Amygdala (tissue), 56 donors: ENCODE measurements around the gene STAM2.
"Not testable (repeated sequence)": the region's sequence is repeated elsewhere in the genome, so short reads cannot be mapped to it uniquely, and the experiment has no call there.

Experiments
- DNase-seq, 56 donors: peaks; one replicate each; lab custom pipeline; 2025; lab: John Stamatoyannopoulos, UW

Gene STAM2

GRCh38 chr2:152175368-152176112, at the start of gene STAM2:
Gene STAM2 (minus strand): TSS chr2:152175763. CDS start chr2:152175642, 121 bp downstream.
- DNase-seq, result peak; percentile 40 to 99 (median 91)

DNA sequence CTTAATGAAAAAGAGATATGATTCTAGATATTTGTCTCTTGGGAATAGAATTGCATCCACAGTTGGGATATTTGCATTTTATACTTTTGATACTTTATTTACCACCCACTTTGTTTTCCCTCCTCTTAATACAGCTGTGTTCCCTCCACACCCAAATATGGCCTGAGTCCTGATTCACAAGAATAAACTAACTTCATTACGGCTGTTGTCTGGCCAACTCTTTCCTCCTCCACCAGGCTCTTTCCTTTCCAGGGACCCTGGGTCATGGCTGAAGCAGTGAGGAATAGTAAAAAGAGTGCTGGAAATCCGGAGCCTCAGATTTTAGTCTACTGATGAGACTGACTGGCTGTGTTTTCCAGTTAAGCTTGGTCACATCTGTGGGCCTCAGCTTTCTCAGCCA, 48.4 kb upstream of the STAM2 start:
- DNase-seq, result no peak

- DNase-seq, result peak in 6 of 56 donors; percentile 6 to 37 (median 16)
Measured at GRCh38 chr2:152222975-152223637, 47.5 kb upstream of the STAM2 start.

DNA sequence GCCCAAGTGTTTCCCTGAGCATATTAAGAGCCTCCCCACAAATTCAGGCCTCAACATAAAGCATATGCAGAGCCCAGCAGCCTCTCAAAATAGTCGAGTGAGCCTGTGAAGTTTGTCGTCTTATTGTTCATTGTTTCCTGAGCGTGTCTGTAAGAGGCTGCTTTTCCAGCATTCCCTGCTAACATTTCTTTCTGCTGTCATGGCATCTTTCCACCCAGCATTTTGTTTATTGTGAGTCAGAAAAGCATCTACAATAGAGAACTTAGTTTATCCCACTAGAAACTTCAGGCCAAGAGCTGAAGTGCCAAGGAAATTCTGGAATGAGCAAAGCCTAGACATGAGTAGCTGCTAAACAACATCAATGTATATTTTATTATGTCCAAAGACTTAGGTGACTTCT, 46.3 kb upstream of the STAM2 start:
- peak in 6 of 56 donors; percentile 3 to 20 (median 12) for DNase-seq

DNA sequence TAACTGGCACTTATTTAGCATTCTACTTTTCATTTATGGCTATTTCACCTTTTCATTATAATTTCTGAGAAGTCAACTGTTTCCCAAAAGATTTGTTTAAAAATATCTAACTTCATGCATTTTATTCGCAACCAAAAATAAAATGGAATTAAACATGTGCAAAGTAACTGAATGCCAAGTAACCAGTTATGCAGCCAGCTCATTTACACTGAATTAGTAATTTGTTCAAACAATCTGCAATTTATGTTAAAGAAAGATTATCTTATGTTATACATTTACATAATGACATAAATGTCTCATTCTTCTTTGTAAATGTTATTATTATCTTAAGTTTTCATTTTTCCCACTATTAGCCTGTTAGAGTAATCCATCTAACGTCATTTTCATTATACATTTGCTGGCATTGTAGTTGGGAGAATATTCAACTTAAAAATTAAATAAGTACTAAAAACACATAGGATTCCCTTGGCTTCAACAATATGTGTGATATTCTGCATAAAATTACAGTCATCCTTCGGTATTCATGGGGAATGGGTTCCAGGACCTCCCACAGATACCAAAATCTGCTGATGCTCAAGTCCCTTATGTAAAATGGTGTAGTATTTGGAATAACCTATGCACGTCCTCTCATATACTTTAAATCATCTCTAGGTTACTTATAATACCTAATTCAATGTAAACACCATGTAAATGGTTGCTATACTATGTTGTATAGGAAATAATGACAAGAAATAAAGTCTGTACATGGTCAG, 43.7 kb upstream of the STAM2 start:
- no peak for DNase-seq

DNA sequence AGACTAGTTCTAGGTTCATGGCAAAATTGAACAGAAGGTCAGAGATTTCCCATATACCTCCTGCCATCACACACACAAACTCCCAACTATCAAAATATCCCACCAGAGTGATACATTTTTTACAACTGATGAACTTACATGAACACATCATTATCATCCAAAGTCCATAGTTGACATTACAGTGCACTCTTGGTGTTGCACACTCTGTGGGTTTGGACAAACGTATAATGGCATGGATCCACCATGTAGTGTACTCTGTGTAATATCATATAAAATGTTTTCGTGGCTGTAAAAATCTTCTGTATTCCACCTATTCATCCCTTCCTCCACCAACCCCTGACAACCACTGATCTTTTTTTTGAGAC, 25.9 kb upstream of the STAM2 start:
- no peak for DNase-seq

GRCh38 chr2:152200565-152201465, 25.3 kb upstream of the STAM2 start:
- peak in 12 of 56 donors; percentile 5 to 59 (median 14) for DNase-seq

- DNase-seq, result no peak
Measured at GRCh38 chr2:152200101-152200500, 24.5 kb upstream of the STAM2 start.

GRCh38 chr2:152198499-152198898, 22.9 kb upstream of the STAM2 start:
- no peak for DNase-seq

- DNase-seq, result not testable (repeated sequence)
Measured at GRCh38 chr2:152197508-152198284, 22.1 kb upstream of the STAM2 start.

- DNase-seq, result peak in 27 of 56 donors; percentile 1 to 68 (median 19)
Measured at GRCh38 chr2:152189622-152190495, 14.3 kb upstream of the STAM2 start.

DNA sequence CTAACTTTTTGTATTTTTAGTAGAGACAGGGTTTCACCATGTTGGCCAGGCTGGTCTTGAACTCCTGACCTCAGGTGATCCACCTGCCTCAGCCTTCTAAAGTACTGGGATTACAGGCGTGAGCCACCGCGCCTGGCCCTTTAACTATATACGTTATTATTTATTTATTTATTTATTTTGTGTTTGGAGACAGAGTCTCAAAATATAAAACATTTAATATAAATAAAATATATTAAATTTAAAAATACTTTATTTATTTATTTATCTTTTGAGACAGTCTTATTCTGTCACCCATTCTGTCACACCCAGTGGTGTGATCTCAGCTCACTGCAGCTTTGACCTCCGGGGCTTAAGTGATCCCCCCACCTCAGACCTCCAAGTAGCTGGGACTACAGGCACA, 11.2 kb upstream of the STAM2 start:
- DNase-seq, result not testable (repeated sequence)

- no peak for DNase-seq
Measured at GRCh38 chr2:152186262-152186661, 10.7 kb upstream of the STAM2 start.

- no peak for DNase-seq
Measured at GRCh38 chr2:152183401-152184073, 8.0 kb upstream of the STAM2 start.

GRCh38 chr2:152177667-152178066, 2.1 kb upstream of the STAM2 start:
- not testable (repeated sequence) for DNase-seq

GRCh38 chr2:152176113-152176714, 651 bp upstream of the STAM2 start:
- DNase-seq, result no peak

- DNase-seq, result no peak
Measured at GRCh38 chr2:152175012-152175367, 573 bp downstream of the STAM2 start.

DNA sequence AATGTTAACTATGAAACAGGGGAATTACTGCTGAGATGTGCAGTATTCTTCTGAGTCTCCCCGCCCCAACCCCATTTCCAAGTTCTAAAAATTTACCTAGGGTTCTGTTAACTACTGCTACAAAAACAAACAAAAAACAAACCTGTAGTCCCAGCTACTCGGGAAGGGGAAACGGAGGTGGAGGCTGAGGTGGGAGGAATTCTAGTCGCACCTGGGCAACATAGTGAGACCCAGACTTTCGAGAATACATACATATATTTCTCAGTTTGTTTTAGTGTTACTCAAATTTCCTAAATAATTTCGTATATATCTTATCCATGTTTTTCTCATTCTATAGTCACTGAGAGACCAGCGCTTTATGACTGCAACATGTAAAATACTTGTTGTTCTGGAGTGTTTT, 989 bp downstream of the STAM2 start:
- no peak for DNase-seq
